HepG2 (cell line): Measurements from ENCODE around the gene GLB1L. TPM values are rescaled to one million over a fixed set of nuclear protein-coding genes. Genes with fewer than 3 reads are reported as not detected.
A peak's percentile ranks its signal among the peaks of the same experiment; 100 is the strongest.

ENCODE experiments used
- ARHGAP35 ChIP-seq: sonication (generic); formaldehyde crosslinking; IDR thresholded peaks from 2 replicates; pipeline ENCODE4 v1.9.0; 2022; ENCODE audit warnings: mild to moderate bottlenecking, inconsistent platforms, moderate library complexity, missing genetic modification reagents, borderline replicate concordance
- ATF7 ChIP-seq, 2 experiments: fragments of 450-650 bp in 1 of 2; sonication (generic) in 1 of 2; formaldehyde crosslinking in 1 of 2; IDR thresholded peaks; 2 replicates each; pipeline versions ENCODE4 v1.4.0 to v1.6.1; 2016 to 2020; ENCODE audit warnings: antibody characterized with exemption in 1 of 2, mild to moderate bottlenecking in 1 of 2, missing genetic modification reagents in 1 of 2
- BORCS8-MEF2B ChIP-seq: sonication (generic); formaldehyde crosslinking; IDR thresholded peaks from 2 replicates; pipeline ENCODE4 v1.8.0; 2022; ENCODE audit warnings: mild to moderate bottlenecking, missing genetic modification reagents
- DR1 ChIP-seq: sonication (generic); formaldehyde crosslinking; IDR thresholded peaks from 2 replicates; pipeline ENCODE4 v1.8.0; 2021; ENCODE audit warnings: mild to moderate bottlenecking, missing genetic modification reagents, inconsistent platforms
- EHMT2 ChIP-seq: fragments of 200-600 bp; sonication (generic); IDR thresholded peaks from 2 replicates; pipeline ENCODE4 v1.7.0; 2017; ENCODE audit warnings: antibody characterized with exemption, low read depth, low read length, borderline replicate concordance
- ELF3 ChIP-seq: IDR thresholded peaks from 2 replicates; pipeline ENCODE4 v1.6.1; 2016; ENCODE audit warnings: missing genetic modification reagents, missing compliant biosample characterization
- HIC2 ChIP-seq: sonication (generic); formaldehyde crosslinking; IDR thresholded peaks from 2 replicates; pipeline ENCODE4 v1.9.0; 2022; ENCODE audit warnings: low read depth, missing genetic modification reagents
- JDP2 ChIP-seq: sonication (generic); formaldehyde crosslinking; IDR thresholded peaks from 2 replicates; pipeline ENCODE4 v1.8.1; 2022; ENCODE audit warnings: missing genetic modification reagents, borderline replicate concordance
- MAX ChIP-seq: IDR thresholded peaks from 2 replicates; pipeline ENCODE4 v1.6.1; 2012; ENCODE audit warnings: inconsistent platforms
- PHF21A ChIP-seq: sonication (generic); formaldehyde crosslinking; IDR thresholded peaks from 2 replicates; pipeline ENCODE4 v1.5.0; 2020; ENCODE audit warnings: mild to moderate bottlenecking, missing genetic modification reagents
- SCMH1 ChIP-seq: sonication (generic); formaldehyde crosslinking; IDR thresholded peaks from 2 replicates; pipeline ENCODE4 v1.9.0; 2021; ENCODE audit warnings: missing genetic modification reagents, mild to moderate bottlenecking, borderline replicate concordance
- SKI ChIP-seq: fragments of 450-650 bp; IDR thresholded peaks from one replicate; pipeline ENCODE4 v1.6.1; 2018; ENCODE audit warnings: mild to moderate bottlenecking; ENCODE audit not compliant: partially characterized antibody
- TFAP4 ChIP-seq: sonication (generic); IDR thresholded peaks from 2 replicates; pipeline ENCODE4 v1.6.1; 2016; ENCODE audit warnings: low read depth, borderline replicate concordance
- ZBTB3 ChIP-seq: sonication (generic); formaldehyde crosslinking; IDR thresholded peaks from 2 replicates; pipeline ENCODE4 v1.4.0; 2020; ENCODE audit warnings: low read depth, mild to moderate bottlenecking, moderate library complexity, missing genetic modification reagents, borderline replicate concordance
- ZNF136 ChIP-seq: sonication (generic); formaldehyde crosslinking; IDR thresholded peaks from 2 replicates; pipeline ENCODE4 v1.8.1; 2022; ENCODE audit warnings: low read depth, mild to moderate bottlenecking, moderate library complexity, missing genetic modification reagents
- ZNF335 ChIP-seq: sonication (generic); formaldehyde crosslinking; IDR thresholded peaks from 2 replicates; pipeline ENCODE4 v1.4.0; 2020; ENCODE audit warnings: missing genetic modification reagents
- ZNF354B ChIP-seq: sonication (generic); formaldehyde crosslinking; IDR thresholded peaks from 2 replicates; pipeline ENCODE4 v1.8.0; 2022; ENCODE audit warnings: mild to moderate bottlenecking, missing genetic modification reagents
- ZNF382 ChIP-seq: sonication (generic); formaldehyde crosslinking; IDR thresholded peaks from 2 replicates; pipeline ENCODE4 v1.5.0; 2020; ENCODE audit warnings: missing genetic modification reagents, mild to moderate bottlenecking, borderline replicate concordance
- ZNF496 ChIP-seq: sonication (generic); formaldehyde crosslinking; IDR thresholded peaks from 2 replicates; pipeline ENCODE4 v1.8.1; 2023; ENCODE audit warnings: mild to moderate bottlenecking, moderate library complexity, missing genetic modification reagents; ENCODE audit not compliant: insufficient replicate concordance
- ZNF510 ChIP-seq: sonication (generic); formaldehyde crosslinking; IDR thresholded peaks from 2 replicates; pipeline ENCODE4 v1.4.0; 2020; ENCODE audit warnings: low read depth, mild to moderate bottlenecking, missing genetic modification reagents
- ZNF614 ChIP-seq: IDR thresholded peaks from 2 replicates; pipeline ENCODE4 v1.6.1; 2018; ENCODE audit warnings: missing biosample characterization, missing genetic modification reagents, inconsistent platforms, borderline replicate concordance
- ZNF709 ChIP-seq: sonication (generic); formaldehyde crosslinking; IDR thresholded peaks from 2 replicates; pipeline ENCODE4 v1.5.0; 2020; ENCODE audit warnings: mild to moderate bottlenecking, missing genetic modification reagents
- ZNF749 ChIP-seq: sonication (generic); formaldehyde crosslinking; IDR thresholded peaks from 2 replicates; pipeline ENCODE4 v1.8.0; 2022; ENCODE audit warnings: mild to moderate bottlenecking, missing genetic modification reagents, moderate library complexity, borderline replicate concordance
- ZNF777 ChIP-seq: sonication (generic); formaldehyde crosslinking; IDR thresholded peaks from 2 replicates; pipeline ENCODE4 v1.4.0; 2020; ENCODE audit warnings: missing genetic modification reagents
- polyA plus RNA-seq, 8 experiments: library from polyadenylated mRNA; depleted of rRNA in 3 of 8; stranded (reverse) in 7 of 8; unstranded in 1 of 8; fragments of >200 nt; fragmentation: Illumina TruSeq in 4 of 8; extraction: Trizol in 4 of 8; gene quantifications; 2 replicates each; pipeline versions ENCODE4 v1.2.1 to v1.2.3, GENCODE V29; 2011 to 2016; ENCODE audit warnings: low read depth in 4 of 8, missing spikeins in 1 of 8, mixed read lengths in 1 of 8; ENCODE audit not compliant: insufficient read depth in 1 of 8
- total RNA-seq, 5 experiments: library from RNA; depleted of rRNA; stranded (reverse); fragments of >200 nt; fragmentation: Illumina TruSeq; extraction: Trizol; gene quantifications; 2 replicates each; pipeline ENCODE4 v1.2.3, GENCODE V29; 2016; ENCODE audit warnings: low read depth in 1 of 5

The GLB1L gene
- total and polyA plus RNA-seq, 2 of the 13 experiments (the other 11 are each of a cell fraction or from before 2014, with no cell fraction given): 6.8 to 7.3 TPM

GRCh38 chr2:219206328-219207133 lies 38.7 kb downstream of the GLB1L start, which contains the start of gene ZFAND2B (continued):
- TF ChIP-seq ZNF777 (CRISPR knock-in tag) (no peak), ZBTB3 (CRISPR knock-in tag) (0 out of 2 replicates have a peak, but pooled peaks have one; percentile 74), ZNF136 (0 out of 2 replicates have a peak, but pooled peaks have one; percentile 30), PHF21A (CRISPR knock-in tag) (peak; percentile 18; the same call in 1 of the 2 replicates), EHMT2 (no peak), ZNF496 (CRISPR knock-in tag) (no peak), ZNF335 (CRISPR knock-in tag) (peak; percentile 80), BORCS8-MEF2B (CRISPR knock-in tag) (peak; percentile 92; the same call in 1 of the 2 replicates), ARHGAP35 (CRISPR knock-in tag) (peak; percentile 85; the same call in 1 of the 2 replicates), ATF7 (IDR thresholded peaks at IDR 0.05) (peak; percentile 92), ATF7 (CRISPR knock-in tag; IDR thresholded peaks at IDR 0.05) (peak; percentile 72; the same call in 1 of the 2 replicates), ZNF382 (CRISPR knock-in tag) (no peak), ELF3 (peak; percentile 72), HIC2 (CRISPR knock-in tag) (no peak), ZNF510 (CRISPR knock-in tag) (peak; percentile 49; the same call in 1 of the 2 replicates), TFAP4 (no peak), JDP2 (CRISPR knock-in tag) (no peak; the same call in 1 of the 2 replicates), ZNF354B (CRISPR knock-in tag) (peak; percentile 90), ZNF749 (CRISPR knock-in tag) (no peak), MAX (peak; percentile 88; the same call in 1 of the 2 replicates), DR1 (CRISPR knock-in tag) (no peak), SCMH1 (CRISPR knock-in tag) (no peak), ZNF614 (CRISPR knock-in tag) (peak; percentile 70; the same call in 1 of the 2 replicates), ZNF709 (CRISPR knock-in tag) (peak; percentile 88), SKI (peak; percentile 31)
